SJSA1 (cell line): ENCODE results near the gene OPRL1. TPM values are rescaled to one million over a fixed set of nuclear protein-coding genes. Genes with fewer than 3 reads are reported as not detected.
A peak's percentile ranks its signal among the peaks of the same experiment; 100 is the strongest.

Experiments
- DNase-seq, 2 experiments: peaks; one replicate each; pipeline ENCODE4 v3.0.0-alpha.2; 2015 to 2020; ENCODE audit warnings: low spot score in 2 of 2, low read depth in 1 of 2
- H3K27ac ChIP-seq: fragments of 250-450 bp; sonication (Bioruptor Pico); 2 replicates; pipeline ENCODE4 v1.5.1; 2020; ENCODE audit warnings: mild to moderate bottlenecking, moderate library complexity
- H3K27me3 ChIP-seq: fragments of 250-450 bp; sonication (Bioruptor Pico); replicated peaks from 2 replicates; pipeline ENCODE4 v1.5.1; 2020; ENCODE audit warnings: mild to moderate bottlenecking, moderate library complexity
- H3K36me3 ChIP-seq: fragments of 250-450 bp; sonication (Bioruptor Pico); 2 replicates; pipeline ENCODE4 v1.5.1; 2020; ENCODE audit warnings: mild to moderate bottlenecking
- H3K4me1 ChIP-seq: fragments of 250-450 bp; sonication (Bioruptor Pico); replicated peaks from 2 replicates; pipeline ENCODE4 v1.6.1; 2021; ENCODE audit warnings: mild to moderate bottlenecking
- H3K4me3 ChIP-seq: fragments of 250-450 bp; sonication (Bioruptor Pico); 2 replicates; pipeline ENCODE4 v1.5.1; 2020; ENCODE audit warnings: mild to moderate bottlenecking
- H3K9me3 ChIP-seq: fragments of 250-450 bp; sonication (Bioruptor Pico); replicated peaks from 2 replicates; pipeline ENCODE4 v1.5.1; 2020; ENCODE audit warnings: mild to moderate bottlenecking
- total RNA-seq: library from RNA; depleted of rRNA; stranded (reverse); fragments of >200 nt; shearing (Covaris generic); gene quantifications from 2 replicates; pipeline ENCODE4 v1.2.3, GENCODE V29; 2014

OPRL1 gene
- total RNA-seq, 1 experiment from 2014 or later, result 0.16 TPM

DNA sequence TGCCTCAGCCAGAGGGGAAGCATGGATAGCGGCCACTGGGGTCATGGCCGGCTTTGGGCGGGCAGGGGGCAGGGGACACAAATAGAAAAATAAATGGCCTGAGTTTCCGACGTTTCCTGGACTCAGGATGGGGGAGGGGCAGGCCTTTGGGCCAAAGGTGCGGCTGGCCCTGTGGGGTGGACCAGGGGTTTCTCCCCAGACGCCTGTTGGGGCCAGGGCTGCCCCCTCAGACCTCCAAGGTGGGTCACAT, 23.3 kb upstream of the OPRL1 start:
- H3K36me3 ChIP-seq, result peaks cover 50% of the 10 kb centered on the region
- peaks cover 77% of the 10 kb centered on the region for H3K4me1 ChIP-seq
- no peak for DNase-seq

DNA sequence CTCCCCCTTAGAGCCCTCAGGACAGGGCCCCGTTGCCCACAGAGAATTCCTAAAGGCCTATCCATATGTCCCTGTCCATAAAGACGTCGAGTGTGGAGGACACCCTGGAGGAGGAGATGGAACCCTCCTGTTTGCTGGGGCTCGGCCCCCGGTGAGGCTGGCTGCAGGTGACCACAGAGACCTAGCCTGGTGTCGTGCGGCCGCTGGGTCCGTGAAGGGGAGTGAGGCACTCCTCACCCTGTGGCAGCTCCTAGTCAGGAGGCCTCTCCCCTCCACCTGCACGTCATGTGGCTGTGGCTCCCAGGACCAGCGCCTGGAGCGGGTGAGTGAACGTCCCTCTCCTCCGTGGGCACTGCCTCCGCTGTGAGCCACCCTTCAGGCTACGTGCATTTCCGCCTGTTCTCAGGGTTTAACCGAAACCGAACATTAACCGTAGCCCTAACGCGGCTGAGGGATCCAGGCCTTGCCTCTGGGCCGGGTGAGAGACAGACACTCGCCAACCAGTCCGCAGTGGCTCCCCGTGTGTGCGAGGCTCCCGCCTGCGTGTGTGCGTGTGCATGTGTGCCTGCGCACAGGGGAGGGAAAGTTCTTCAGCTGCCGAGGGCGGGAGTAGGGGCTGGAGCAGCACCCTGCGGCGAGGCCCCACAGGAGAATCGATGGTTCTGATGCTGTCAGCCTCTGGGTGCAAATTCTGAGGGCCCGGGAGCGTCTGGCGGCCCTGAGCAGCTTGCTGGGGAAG, 22.8 kb upstream of the OPRL1 start:
- H3K36me3 ChIP-seq, result peaks cover 55% of the 10 kb centered on the region
- H3K4me3 ChIP-seq, result peak overlapping the region; percentile 5; the same call in 1 of the 2 replicates
- peak overlapping the region; percentile 16; the same call in 1 of the 2 replicates for H3K27ac ChIP-seq
- no peaks in the 10 kb centered on the region for H3K27me3 ChIP-seq
- peaks cover 75% of the 10 kb centered on the region for H3K4me1 ChIP-seq
- H3K9me3 ChIP-seq, result no peaks in the 10 kb centered on the region
- no peak for DNase-seq

More for the DNA sequence above, 23.3 kb upstream of the OPRL1 start:
- H3K27ac ChIP-seq, result peak overlapping the region; percentile 12; the same call in 1 of the 2 replicates
- no peak overlapping the region for H3K4me3 ChIP-seq
- H3K9me3 ChIP-seq, result no peaks in the 10 kb centered on the region
- no peaks in the 10 kb centered on the region for H3K27me3 ChIP-seq

DNA sequence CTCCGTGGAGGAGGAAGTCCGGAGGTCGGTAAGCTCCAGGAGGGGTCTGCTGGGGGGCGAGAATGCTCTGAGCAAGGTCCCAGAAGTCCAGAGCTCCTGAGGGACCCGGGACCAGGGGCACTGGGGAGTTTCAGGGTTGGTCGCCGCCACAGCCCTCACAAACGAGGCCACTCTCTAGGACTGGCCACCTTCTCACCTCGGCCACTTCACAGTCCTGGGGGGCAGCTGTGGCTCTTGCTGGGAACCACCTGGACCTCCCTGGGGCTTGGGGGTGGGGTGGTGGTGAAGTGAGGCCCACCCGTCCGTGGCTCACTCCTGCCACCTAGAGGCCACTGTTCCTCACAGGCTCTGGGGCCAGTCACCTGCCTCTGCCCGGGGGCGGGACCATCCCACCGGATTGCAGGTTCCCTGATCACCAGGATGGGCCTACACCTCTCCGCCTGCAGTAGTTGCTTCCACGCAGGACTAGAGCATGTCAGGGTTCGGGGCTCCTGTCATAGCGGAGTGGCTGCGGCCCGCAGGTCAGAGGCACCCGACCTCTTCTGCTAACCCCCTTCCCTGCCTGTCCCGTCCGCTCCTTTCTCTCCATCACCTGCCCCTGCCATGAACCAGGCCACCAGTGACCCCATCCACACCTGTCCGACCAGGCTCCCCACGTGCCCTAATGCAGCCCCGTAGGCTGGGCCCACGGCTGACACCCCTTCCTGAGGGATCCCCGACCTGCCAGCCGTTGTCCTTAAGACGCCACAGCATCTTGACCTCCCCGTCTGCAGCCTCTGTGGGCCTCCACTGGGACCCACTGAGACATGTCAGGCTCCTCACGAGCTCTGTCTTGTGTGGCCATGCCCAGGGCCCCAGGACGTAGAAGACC, 22.0 kb upstream of the OPRL1 start:
- H3K9me3 ChIP-seq, result no peaks in the 10 kb centered on the region
- peaks cover 75% of the 10 kb centered on the region for H3K4me1 ChIP-seq
- no peaks in the 10 kb centered on the region for H3K27me3 ChIP-seq
- DNase-seq, result peak; percentile 69 to 90
- peak overlapping the region; percentile 16; the same call in 1 of the 2 replicates for H3K27ac ChIP-seq
- peak overlapping the region; percentile 5 for H3K4me3 ChIP-seq
- peaks cover 61% of the 10 kb centered on the region for H3K36me3 ChIP-seq

DNA sequence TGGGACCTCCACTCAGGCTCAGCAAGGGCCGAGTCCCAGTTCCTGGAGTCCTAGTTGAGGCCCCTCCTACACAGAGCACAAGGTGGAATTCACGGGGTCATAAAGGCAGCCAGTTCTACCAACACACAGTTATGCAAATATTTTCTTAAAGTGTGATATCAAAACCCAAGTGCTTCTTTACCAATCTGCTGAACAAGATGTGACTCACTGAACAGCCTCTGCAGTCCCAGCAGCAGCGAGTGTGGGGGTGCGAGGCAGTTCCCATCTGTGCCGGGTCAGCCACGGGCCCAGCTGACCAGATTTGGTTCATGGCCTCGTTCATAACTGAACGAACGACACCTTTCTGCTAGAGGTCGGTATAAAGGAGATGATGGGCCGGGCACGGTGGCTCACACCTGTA, 21.3 kb upstream of the OPRL1 start:
- peaks cover 66% of the 10 kb centered on the region for H3K36me3 ChIP-seq
- peaks cover 75% of the 10 kb centered on the region for H3K4me1 ChIP-seq
- no peak overlapping the region for H3K27ac ChIP-seq
- H3K27me3 ChIP-seq, result no peaks in the 10 kb centered on the region
- H3K9me3 ChIP-seq, result no peaks in the 10 kb centered on the region
- no peak for DNase-seq
- no peak overlapping the region for H3K4me3 ChIP-seq

DNA sequence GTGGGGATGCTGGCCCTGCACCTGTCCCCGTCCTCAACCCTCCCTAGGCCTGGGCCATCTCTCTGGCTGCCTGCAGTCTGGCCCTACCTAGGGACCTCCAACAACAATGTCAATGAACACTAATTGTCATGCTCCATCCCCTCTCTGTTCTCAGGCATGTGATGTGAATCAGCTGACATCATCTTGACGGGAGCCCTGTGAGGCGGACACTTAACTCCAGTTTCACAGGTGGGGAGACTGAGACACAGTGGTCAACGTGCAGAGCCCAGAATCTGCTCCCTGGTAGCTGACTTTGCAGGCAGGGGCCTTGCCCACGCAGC, 17.6 kb upstream of the OPRL1 start:
- Histone ChIP-seq H3K36me3 (peaks cover 73% of the 10 kb centered on the region), H3K4me3 (peak overlapping the region; percentile 74; the same call in 1 of the 2 replicates), H3K27me3 (no peaks in the 10 kb centered on the region), H3K4me1 (peaks cover 75% of the 10 kb centered on the region), H3K9me3 (no peaks in the 10 kb centered on the region), H3K27ac (no peak overlapping the region)
- DNase-seq, result no peak

DNA sequence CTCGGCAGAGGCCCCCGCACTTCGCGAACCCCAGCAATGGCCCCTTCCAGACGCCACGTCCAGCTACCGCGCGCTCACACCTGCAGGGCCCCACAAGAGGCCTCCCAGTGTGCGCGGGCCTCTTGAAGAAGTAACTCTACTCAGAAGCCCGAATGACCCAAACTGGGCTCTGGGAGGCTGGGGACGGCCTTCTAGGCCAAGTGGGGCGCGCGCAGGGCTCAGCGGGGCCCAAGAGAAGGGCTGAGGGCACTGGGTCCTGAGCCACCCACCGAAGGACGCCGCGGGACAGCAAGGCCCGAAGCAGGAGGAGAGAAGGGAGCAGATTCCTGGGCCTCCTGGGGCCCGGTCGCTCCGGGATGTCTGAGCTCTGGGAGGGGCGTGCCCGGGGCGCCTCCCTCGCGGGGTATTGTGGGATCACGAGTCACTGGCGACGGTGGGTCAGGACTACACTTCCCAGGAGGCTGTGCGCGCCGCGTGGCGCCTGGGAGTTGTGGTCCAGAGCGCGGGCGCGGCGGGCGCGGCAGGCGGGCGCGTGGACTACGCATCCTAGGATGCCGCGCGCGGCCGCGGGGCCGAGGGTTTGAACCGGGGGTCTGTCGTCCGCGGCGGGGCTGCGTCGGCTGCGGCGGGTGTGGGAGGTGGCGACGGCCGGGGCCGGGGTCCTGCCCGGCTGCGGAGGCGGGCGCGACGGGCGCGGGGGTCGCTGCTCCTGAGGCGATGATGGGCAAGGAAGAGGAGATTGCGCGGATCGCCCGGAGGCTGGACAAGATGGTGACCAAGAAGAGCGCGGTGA, 17.1 kb upstream of the OPRL1 start, which contains the start of gene TCEA2:
TSS of gene TCEA2 (plus strand) at position 603 of the 793 bp plus-strand sequence. CDS start at position 718, 115 bp downstream.
- Histone ChIP-seq H3K27ac (peak within 1 kb of the TSS; percentile 44), H3K4me3 (peak within 1 kb of the TSS; percentile 74), H3K36me3 (peaks cover 68% of the 10 kb centered on the region), H3K9me3 (no peaks in the 10 kb centered on the region), H3K27me3 (no peaks in the 10 kb centered on the region), H3K4me1 (peaks cover 73% of the 10 kb centered on the region)
- DNase-seq, result peak; percentile 80 to 96

DNA sequence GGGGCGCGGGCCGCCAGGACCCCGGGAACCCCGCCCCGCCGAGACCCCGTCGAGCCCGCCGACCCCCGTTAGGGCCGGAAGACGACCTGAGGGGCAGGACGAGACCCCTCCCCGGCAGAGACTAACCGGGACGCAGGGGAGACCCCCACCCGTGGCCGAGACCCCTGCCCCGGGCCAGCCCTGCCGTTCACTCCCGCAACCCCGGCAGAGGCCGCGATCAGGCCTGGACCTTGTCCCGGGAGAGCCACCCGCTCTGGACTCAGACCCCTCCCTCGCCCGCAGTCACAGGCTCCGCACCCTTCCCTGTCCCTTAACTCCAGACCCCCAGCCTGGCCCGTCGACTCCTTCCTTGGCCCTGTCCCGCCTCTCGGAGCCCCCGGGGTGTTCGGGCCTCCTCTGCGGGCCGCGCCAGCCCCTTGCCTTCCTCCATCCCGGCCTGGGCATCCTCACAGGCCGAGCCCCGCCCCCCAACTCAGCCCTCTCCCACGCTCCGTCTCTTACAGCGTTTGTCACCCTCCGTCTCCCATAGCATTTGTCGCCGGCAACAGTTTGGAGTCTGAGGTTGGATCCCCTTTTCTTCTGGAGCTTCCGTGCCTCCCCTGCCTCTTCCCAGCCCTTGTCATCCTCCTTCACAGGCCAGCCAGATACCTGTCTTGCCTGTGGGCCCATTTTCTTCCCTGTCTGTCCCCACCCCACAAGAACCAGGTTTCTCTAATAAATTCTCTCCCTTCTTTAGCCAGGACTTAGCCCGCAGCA, 16.3 kb upstream of the OPRL1 start:
- Histone ChIP-seq H3K27ac (peak overlapping the region; percentile 44), H3K4me3 (peak overlapping the region; percentile 74), H3K4me1 (peaks cover 72% of the 10 kb centered on the region), H3K27me3 (no peaks in the 10 kb centered on the region), H3K9me3 (no peaks in the 10 kb centered on the region), H3K36me3 (peaks cover 67% of the 10 kb centered on the region)
- no peak for DNase-seq

DNA sequence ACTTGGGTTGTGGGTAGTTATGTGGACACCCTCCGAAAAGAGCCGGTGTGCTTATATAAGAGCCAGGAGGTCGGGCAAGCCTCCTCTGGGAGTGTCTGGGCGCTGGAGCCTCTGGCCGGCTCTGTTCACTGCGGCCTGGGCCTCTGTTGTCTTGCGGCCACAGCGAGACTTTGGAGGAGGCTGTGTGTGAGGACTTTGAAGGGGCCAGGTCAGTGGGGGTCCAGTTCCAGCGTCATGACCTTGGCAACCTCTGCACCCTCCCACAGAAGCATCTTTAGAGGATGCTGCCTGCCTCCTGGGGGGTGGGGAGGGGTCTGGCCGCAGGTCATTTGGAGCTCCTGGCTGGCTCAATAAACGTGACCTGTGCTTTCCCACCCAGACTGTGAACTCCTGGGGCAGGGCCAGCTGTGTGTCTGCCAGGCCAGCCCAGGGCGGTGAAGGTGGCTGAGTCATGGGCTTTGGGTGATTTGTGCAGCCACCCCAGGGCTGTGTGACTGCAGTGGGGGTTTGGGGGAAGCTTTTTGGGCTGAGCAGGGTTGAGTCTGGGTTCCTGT, 15.7 kb upstream of the OPRL1 start:
- peak overlapping the region; percentile 44 for H3K27ac ChIP-seq
- DNase-seq, result peak; percentile 87
- H3K9me3 ChIP-seq, result no peaks in the 10 kb centered on the region
- peaks cover 67% of the 10 kb centered on the region for H3K36me3 ChIP-seq
- peaks cover 76% of the 10 kb centered on the region for H3K4me1 ChIP-seq
- peak overlapping the region; percentile 74 for H3K4me3 ChIP-seq
- H3K27me3 ChIP-seq, result no peaks in the 10 kb centered on the region

DNA sequence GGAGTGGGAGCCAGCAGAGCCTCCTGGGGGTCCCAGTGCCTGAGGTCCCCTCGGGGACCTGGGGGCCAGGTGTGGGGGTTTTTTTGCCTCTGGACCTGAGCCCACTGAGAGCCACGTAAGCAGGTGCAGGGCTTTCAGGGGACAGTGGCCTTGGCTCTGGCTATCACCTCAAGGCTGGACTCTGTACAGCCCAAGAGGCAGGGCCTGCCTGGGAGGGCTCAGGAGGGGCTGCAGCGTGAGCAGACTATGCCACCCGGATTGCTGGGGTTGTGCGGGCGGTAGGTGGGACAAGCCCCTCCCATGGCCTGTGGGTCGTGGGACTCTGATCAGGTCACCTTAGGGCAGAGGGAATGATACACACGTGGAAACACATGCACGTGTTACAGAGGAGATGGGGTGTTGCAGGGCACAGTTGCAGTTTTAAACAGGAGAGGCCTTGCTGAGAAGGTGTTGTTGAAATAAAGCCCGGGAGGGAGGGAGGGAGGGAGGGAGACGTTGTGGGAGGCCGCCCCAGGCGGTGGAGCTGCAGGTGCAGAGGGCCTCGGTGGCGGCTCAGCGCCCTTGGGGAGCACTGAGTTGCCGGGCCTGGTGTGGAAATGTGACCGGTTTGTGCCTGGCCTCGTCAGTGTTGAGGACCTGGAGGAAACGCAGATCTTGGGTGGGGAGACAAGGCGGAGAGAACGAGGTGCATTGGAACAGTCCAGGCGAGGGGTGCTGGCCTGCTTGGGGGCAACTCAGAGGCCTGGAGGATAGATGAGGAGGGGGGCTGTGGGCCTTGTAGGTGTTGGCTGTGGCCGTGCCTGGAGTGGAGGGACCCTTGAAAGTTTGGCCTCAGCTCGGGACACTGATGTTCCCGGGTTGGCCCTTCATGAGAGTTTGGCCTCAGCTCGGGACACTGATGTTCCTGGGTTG, 14.6 kb upstream of the OPRL1 start:
- H3K27me3 ChIP-seq, result no peaks in the 10 kb centered on the region
- DNase-seq, result peak in 1 of 2 experiments; percentile 37
- H3K36me3 ChIP-seq, result peaks cover 66% of the 10 kb centered on the region
- peaks cover 87% of the 10 kb centered on the region for H3K4me1 ChIP-seq
- peak overlapping the region; percentile 44 for H3K27ac ChIP-seq
- no peak overlapping the region for H3K4me3 ChIP-seq
- no peaks in the 10 kb centered on the region for H3K9me3 ChIP-seq

DNA sequence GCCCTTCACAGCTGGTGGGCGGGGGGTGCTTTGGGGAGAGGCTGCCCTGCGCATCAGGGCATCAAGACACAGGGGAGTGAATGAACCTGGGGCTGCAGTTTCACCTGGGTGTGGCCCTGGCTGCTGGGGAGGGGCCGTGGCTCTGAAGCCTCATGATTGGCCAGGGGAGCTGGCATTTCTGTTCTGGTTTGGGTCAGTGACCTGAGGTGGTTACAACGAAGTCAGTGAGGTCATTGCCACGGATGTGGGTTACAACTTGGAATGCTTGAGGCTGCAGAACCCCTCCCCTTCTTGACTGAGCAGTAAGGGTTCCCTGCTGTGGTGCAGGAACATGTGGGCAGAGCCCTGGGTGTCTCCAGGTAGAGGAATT, 13.9 kb upstream of the OPRL1 start:
- no peak overlapping the region for H3K4me3 ChIP-seq
- no peaks in the 10 kb centered on the region for H3K9me3 ChIP-seq
- peaks cover 92% of the 10 kb centered on the region for H3K4me1 ChIP-seq
- peak overlapping the region; percentile 44 for H3K27ac ChIP-seq
- no peaks in the 10 kb centered on the region for H3K27me3 ChIP-seq
- DNase-seq, result peak; percentile 64 to 78
- peaks cover 71% of the 10 kb centered on the region for H3K36me3 ChIP-seq

DNA sequence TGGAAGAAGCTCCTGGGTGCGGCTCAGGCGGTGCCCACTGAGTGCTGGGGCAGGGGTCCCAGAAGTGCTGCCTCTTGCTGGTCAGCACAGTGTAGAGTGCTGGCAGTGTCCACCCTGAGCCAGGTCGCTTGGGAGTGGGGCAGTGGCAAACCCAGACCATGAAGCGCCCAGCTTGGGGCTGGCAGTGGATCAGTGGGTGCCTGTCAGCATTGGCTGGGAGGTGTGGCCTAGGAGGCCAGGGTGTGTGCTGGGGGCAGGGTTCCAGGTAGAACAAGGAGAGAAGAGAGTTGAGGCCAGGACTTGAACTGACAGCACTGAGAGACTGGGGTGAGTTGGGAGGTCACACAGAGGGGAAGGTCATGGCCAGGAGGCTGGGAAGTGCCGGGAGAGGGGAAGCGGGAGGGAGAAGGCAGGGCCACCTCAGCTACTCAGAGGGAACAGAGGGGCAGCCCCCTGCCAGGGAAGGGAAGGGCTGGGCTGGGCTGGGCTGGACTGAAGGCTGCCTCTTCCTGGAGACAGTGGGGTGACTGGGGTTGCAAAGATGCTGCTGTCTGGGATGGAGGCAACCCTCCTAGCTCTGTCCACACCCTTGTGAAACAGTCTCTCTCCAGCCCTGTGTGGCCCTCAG, 12.8 kb upstream of the OPRL1 start:
- DNase-seq, result peak in 1 of 2 experiments; percentile 18
- Histone ChIP-seq H3K9me3 (no peaks in the 10 kb centered on the region), H3K27ac (no peak overlapping the region), H3K36me3 (peaks cover 74% of the 10 kb centered on the region), H3K4me1 (peaks cover 84% of the 10 kb centered on the region), H3K4me3 (no peak overlapping the region), H3K27me3 (no peaks in the 10 kb centered on the region)
